Measurements from ENCODE around the gene FRMD1.

DNA sequence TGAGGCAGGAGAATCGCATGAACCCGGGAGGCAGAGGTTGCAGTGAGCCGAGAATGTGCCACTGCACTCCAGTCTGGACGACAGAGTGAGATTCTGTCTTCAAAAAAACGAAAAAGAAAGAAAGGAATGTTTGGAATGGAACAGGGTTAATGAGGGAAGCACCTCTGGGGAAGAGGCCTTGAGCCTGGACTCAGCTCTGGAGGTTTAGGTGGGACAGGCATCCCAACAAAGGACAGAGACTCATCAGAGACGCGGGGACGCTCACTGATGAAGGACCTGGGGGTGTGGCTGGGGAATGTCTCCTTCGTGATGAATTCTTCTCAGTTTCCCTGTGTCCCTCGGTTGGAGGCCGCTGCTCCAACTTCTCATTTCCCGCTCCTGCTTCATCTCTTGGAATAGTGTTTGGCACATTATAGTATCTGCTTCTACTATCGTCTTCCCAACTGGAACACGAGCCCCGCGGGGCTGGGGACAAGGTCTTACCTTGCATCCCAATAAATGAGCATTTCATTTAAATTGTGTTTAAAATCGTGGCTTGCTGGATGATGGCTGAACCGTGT, 54.0 kb downstream of the FRMD1 start:
- TF ChIP-seq POLR2AphosphoS5 (IDR thresholded peaks at IDR 0.05; ENCODE audit: low read depth, low read length) (no peak), TAF1 (IDR thresholded peaks at IDR 0.05; ENCODE audit: borderline replicate concordance, insufficient read depth, low read length) (no peak)

All from PFSK-1 (cell line).